Measurements from ENCODE around the gene KIAA0513. TPM values are rescaled to one million over a fixed set of nuclear protein-coding genes. Genes with fewer than 3 reads are reported as not detected.

KIAA0513 gene
- total and polyA plus RNA-seq, 2 of the 13 experiments (the other 11 are each of a cell fraction or from before 2014, with no cell fraction given) = 1.8 TPM

DNA sequence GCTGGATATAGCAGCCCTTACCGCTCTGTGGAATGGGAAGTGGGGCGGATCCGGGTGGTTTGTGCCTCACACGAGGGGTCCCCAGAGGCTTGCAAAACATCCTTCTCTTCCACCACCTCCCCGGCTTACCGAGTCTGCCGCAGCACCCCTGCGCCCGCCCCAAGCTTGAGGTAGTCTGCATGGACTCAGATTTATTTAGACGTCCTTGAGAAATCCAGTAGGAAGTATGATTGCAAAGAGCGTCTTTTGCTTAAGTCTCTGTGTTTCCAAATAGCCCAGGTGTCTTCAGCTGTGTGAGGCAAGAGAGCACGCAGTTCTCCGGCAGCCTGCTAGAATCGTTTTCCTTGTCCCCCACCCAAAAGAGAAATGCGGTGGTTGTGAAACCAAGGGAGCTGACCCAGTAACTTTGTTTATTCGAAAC is 2.4 kb downstream of the KIAA0513 start (continued):
- TF ChIP-seq ZNF234 (CRISPR knock-in tag; conservative IDR thresholded peaks at IDR 0.05) (no peak), SP5 (CRISPR knock-in tag; IDR thresholded peaks at IDR 0.05; ENCODE audit: borderline replicate concordance, low read depth) (no peak), BCL6 (CRISPR knock-in tag; IDR thresholded peaks at IDR 0.05) (no peak), ZNF569 (CRISPR knock-in tag; IDR thresholded peaks at IDR 0.05; ENCODE audit: borderline replicate concordance) (no peak), ZNF383 (CRISPR knock-in tag; IDR thresholded peaks at IDR 0.05; ENCODE audit: borderline replicate concordance) (no peak), ZNF138 (CRISPR knock-in tag; IDR thresholded peaks at IDR 0.05; ENCODE audit: low read depth) (no peak)
- TF ChIP-seq, protein P1, sequence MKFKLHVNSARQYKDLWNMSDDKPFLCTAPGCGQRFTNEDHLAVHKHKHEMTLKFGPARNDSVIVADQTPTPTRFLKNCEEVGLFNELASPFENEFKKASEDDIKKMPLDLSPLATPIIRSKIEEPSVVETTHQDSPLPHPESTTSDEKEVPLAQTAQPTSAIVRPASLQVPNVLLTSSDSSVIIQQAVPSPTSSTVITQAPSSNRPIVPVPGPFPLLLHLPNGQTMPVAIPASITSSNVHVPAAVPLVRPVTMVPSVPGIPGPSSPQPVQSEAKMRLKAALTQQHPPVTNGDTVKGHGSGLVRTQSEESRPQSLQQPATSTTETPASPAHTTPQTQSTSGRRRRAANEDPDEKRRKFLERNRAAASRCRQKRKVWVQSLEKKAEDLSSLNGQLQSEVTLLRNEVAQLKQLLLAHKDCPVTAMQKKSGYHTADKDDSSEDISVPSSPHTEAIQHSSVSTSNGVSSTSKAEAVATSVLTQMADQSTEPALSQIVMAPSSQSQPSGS (CRISPR knock-in tag; IDR thresholded peaks at IDR 0.05) = no peak

GRCh38 chr16:85031451-85031850 is 3.9 kb downstream of the KIAA0513 start:
- 61% methylated on average over 5 of the region's 5 CpGs for WGBS (ENCODE audit: low lambda C conversion rate)
- no peak overlapping the region for H3K4me2 ChIP-seq (ENCODE audit: low read depth, low read length)
- H3K9ac ChIP-seq (ENCODE audit: insufficient read depth, low read depth, low read length) = no peak overlapping the region
- FAIRE-seq (no peak), ATAC-seq (no peak), DNase-seq (ENCODE audit: low spot score) (no peak)
- peaks cover 31% of the 10 kb centered on the region for H3K4me1 ChIP-seq (ENCODE audit: insufficient read depth, low read length)
- no peaks in the 10 kb centered on the region for H3K36me3 ChIP-seq (replicated peaks in 1 of 2; ENCODE audit: control insufficient read depth in 1 of 2, insufficient read depth in 2 of 2, low read length in 2 of 2)
- in situ Hi-C loops (cut with HindIII; ENCODE audit: extremely low pct_ligation_motif_present, low pct_unique_long_range_greater_than_20kb) = no loop called here
- H2AFZ ChIP-seq (ENCODE audit: low read length) = no peak overlapping the region
- ChIA-PET CTCF (ENCODE audit: low intra/inter-chr PET ratio, low total read pairs) (no interaction called here), POLR2A (no interaction called here)
- peaks cover 3 to 28% of the 10 kb centered on the region in 2 experiments; a peak in 4 of 5 replicates for H3K27me3 ChIP-seq (ENCODE audit: control insufficient read depth in 1 of 2, insufficient read depth in 2 of 2, low read length in 2 of 2)
- no peak overlapping the region for H3K27ac ChIP-seq (ENCODE audit: extremely low read length, insufficient read depth, low read length)
- intact Hi-C loops (cut with micrococcal nuclease; ENCODE audit: unreplicated experiment) = no loop called here
- H3K9me3 ChIP-seq (ENCODE audit: low read length) = no peaks in the 10 kb centered on the region
- no peaks in the 10 kb centered on the region for H4K20me1 ChIP-seq (ENCODE audit: insufficient read depth, low read length)
- H3K79me2 ChIP-seq (ENCODE audit: insufficient read depth, low read length) = no peaks in the 10 kb centered on the region
- BruUV-seq (replicated peaks) = no TSS peak
- no peak overlapping the region for H3K4me3 ChIP-seq (replicated peaks in 1 of 3; ENCODE audit: insufficient read depth in 1 of 3, low read depth in 2 of 3, low read length in 3 of 3)
- TF ChIP-seq ZNF879 (CRISPR knock-in tag; IDR thresholded peaks at IDR 0.05) (no peak), WIZ (CRISPR knock-in tag; IDR thresholded peaks at IDR 0.05) (no peak), SIX1 (CRISPR knock-in tag; IDR thresholded peaks at IDR 0.05; ENCODE audit: borderline replicate concordance) (no peak), CSRNP1 (CRISPR knock-in tag; IDR thresholded peaks at IDR 0.05) (no peak), ZNF772 (CRISPR knock-in tag; IDR thresholded peaks at IDR 0.05) (no peak), IKZF5 (CRISPR knock-in tag; IDR thresholded peaks at IDR 0.05) (no peak), SNRNP70 (IDR thresholded peaks at IDR 0.05; ENCODE audit: low read depth, low read length) (no peak), TSC22D2 (CRISPR knock-in tag; IDR thresholded peaks at IDR 0.05; ENCODE audit: borderline replicate concordance) (no peak), THYN1 (CRISPR knock-in tag; IDR thresholded peaks at IDR 0.05; ENCODE audit: borderline replicate concordance, low read depth) (no peak), HNRNPLL (IDR thresholded peaks at IDR 0.05; ENCODE audit: low read depth, low read length, poor library complexity, severe bottlenecking) (no peak), ZFP90 (CRISPR knock-in tag; IDR thresholded peaks at IDR 0.05; ENCODE audit: borderline replicate concordance) (no peak), ZNF713 (CRISPR knock-in tag; IDR thresholded peaks at IDR 0.05) (no peak)
- TF ChIP-seq, protein P2, sequence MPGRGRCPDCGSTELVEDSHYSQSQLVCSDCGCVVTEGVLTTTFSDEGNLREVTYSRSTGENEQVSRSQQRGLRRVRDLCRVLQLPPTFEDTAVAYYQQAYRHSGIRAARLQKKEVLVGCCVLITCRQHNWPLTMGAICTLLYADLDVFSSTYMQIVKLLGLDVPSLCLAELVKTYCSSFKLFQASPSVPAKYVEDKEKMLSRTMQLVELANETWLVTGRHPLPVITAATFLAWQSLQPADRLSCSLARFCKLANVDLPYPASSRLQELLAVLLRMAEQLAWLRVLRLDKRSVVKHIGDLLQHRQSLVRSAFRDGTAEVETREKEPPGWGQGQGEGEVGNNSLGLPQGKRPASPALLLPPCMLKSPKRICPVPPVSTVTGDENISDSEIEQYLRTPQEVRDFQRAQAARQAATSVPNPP (CRISPR knock-in tag; IDR thresholded peaks at IDR 0.05) = no peak

All from HepG2 (cell line).